ENCODE measurements around the gene MAP3K7.

DNA sequence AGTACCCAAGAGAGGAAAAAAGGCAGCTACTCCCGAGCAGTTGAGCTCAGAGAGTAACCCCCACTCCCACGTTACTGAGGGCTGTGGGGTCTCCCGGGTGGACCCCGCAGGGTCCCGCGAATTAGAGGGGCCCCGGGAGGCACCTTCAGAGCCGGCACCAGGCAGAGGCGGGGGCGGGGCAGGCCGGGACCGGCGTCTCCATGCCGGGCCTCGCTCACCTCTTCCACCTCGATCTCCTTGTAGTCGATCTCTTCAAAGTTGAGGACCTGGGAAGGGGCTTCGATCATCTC lies 381 bp downstream of the MAP3K7 start:
- TF ChIP-seq, protein P1, sequence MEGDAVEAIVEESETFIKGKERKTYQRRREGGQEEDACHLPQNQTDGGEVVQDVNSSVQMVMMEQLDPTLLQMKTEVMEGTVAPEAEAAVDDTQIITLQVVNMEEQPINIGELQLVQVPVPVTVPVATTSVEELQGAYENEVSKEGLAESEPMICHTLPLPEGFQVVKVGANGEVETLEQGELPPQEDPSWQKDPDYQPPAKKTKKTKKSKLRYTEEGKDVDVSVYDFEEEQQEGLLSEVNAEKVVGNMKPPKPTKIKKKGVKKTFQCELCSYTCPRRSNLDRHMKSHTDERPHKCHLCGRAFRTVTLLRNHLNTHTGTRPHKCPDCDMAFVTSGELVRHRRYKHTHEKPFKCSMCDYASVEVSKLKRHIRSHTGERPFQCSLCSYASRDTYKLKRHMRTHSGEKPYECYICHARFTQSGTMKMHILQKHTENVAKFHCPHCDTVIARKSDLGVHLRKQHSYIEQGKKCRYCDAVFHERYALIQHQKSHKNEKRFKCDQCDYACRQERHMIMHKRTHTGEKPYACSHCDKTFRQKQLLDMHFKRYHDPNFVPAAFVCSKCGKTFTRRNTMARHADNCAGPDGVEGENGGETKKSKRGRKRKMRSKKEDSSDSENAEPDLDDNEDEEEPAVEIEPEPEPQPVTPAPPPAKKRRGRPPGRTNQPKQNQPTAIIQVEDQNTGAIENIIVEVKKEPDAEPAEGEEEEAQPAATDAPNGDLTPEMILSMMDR (conservative IDR thresholded peaks at IDR 0.05; ENCODE audit: low read length), result no peak
- no peak for TF ChIP-seq EZH2phosphoT487 (IDR thresholded peaks at IDR 0.05; ENCODE audit: borderline replicate concordance)
